Muscle layer of colon (tissue), 2 donors: ENCODE measurements around the gene RASSF7.

Experiments
- H3K27ac ChIP-seq: one replicate; pipeline ENCODE4 v1.7.0; 2013; ENCODE audit warnings: low read depth, mild to moderate bottlenecking, low read length, moderate library complexity
- H3K27me3 ChIP-seq, 2 donors: one replicate each; pipeline ENCODE4 v1.7.0; 2013; ENCODE audit warnings: low read length in 2 of 2, mild to moderate bottlenecking in 2 of 2; ENCODE audit not compliant: insufficient read depth in 2 of 2, control insufficient read depth in 1 of 2
- H3K36me3 ChIP-seq: one replicate; pipeline ENCODE4 v1.7.0; 2013; ENCODE audit warnings: mild to moderate bottlenecking, low read length; ENCODE audit not compliant: insufficient read depth
- H3K4me1 ChIP-seq: one replicate; pipeline ENCODE4 v1.7.0; 2013; ENCODE audit warnings: mild to moderate bottlenecking, low read length; ENCODE audit not compliant: insufficient read depth
- H3K4me3 ChIP-seq, 2 donors: one replicate each; pipeline ENCODE4 v1.7.0; 2013; ENCODE audit warnings: low read length in 2 of 2, low read depth in 1 of 2, mild to moderate bottlenecking in 1 of 2, moderate library complexity in 1 of 2
- H3K9ac ChIP-seq: one replicate; pipeline ENCODE4 v1.7.0; 2013; ENCODE audit warnings: low read length
- H3K9me3 ChIP-seq: one replicate; pipeline ENCODE4 v1.7.0; 2013; ENCODE audit warnings: mild to moderate bottlenecking, low read length
- donor health status: abdominal sarcoma.
- donor health status: Adenocarcinoma of cecum.

Gene RASSF7

GRCh38 chr11:535210-535518 is 25.6 kb upstream of the RASSF7 start:
- Histone ChIP-seq H3K9me3 (no peaks in the 10 kb centered on the region), H3K4me1 (peaks cover 14% of the 10 kb centered on the region), H3K27me3 (peaks cover 11 to 31% of the 10 kb centered on the region in 2 donors), H3K27ac (no peak overlapping the region), H3K4me3 (peak overlapping the region in 1 of 2 donors; percentile 85), H3K36me3 (peaks cover 11% of the 10 kb centered on the region), H3K9ac (no peak overlapping the region)

- Histone ChIP-seq H3K4me3 (peak within 1 kb of the TSS; percentile 67 to 85), H3K9ac (peak within 1 kb of the TSS; percentile 53), H3K27me3 (peaks cover 11 to 33% of the 10 kb centered on the region in 2 donors), H3K4me1 (peaks cover 14% of the 10 kb centered on the region), H3K27ac (peak within 1 kb of the TSS; percentile 80), H3K9me3 (no peaks in the 10 kb centered on the region), H3K36me3 (peaks cover 11% of the 10 kb centered on the region)
Observed at GRCh38 chr11:535519-536454, 25.0 kb upstream of the RASSF7 start, which contains the start of gene HRAS. TSS of gene HRAS (minus strand) at chr11:535576.

DNA sequence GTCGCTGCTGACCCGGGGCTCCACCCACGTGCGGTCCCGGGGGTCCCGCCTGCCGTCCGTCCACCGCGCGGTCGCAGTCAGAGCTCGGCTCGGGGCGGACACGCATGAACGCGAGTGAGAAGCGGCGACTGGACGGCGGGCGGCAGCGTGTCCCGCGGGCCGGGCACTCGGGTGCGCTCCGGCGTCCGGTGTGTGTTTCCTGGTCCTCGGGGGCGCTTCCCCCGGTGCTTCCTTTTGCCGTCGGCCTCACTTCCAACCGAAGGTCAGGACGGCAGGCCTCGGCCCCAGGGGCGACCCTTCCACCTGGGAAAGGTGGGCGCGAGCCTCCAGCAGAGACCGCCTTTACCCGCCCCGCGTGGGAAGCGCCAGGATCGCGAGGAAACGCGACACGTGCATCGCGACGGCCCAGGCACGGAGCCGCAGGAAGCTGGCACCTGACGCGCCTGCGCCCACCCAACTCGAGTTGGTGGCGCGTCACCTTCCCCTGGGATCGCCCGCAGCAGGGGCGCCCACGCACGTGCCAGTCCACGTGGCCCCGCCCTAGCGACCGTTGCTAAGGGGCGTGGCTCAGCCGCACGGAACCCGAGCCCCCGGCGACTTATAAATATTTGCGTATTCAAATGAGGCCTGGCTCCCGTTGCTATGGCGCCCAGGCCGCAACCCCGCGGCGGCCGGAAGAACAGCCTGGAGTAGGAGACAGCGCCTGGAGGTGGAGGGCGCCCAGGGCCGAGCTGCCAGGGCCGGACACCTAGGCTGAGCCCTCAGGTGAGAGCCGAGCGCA is 23.7 kb upstream of the RASSF7 start, which contains the start of gene LRRC56:
Gene LRRC56, plus strand, starts transcription at position 687 of the 781 bp plus-strand sequence. CDS start 3,158 bp downstream, outside the sequence.
- H3K27me3 ChIP-seq: peaks cover 11 to 33% of the 10 kb centered on the region in 2 donors
- H3K9ac ChIP-seq: no peak within 1 kb of the TSS
- H3K36me3 ChIP-seq: peaks cover 9% of the 10 kb centered on the region
- H3K4me1 ChIP-seq: peaks cover 14% of the 10 kb centered on the region
- peak within 1 kb of the TSS; percentile 2 to 53 for H3K4me3 ChIP-seq
- no peak within 1 kb of the TSS for H3K27ac ChIP-seq
- H3K9me3 ChIP-seq: no peaks in the 10 kb centered on the region

DNA sequence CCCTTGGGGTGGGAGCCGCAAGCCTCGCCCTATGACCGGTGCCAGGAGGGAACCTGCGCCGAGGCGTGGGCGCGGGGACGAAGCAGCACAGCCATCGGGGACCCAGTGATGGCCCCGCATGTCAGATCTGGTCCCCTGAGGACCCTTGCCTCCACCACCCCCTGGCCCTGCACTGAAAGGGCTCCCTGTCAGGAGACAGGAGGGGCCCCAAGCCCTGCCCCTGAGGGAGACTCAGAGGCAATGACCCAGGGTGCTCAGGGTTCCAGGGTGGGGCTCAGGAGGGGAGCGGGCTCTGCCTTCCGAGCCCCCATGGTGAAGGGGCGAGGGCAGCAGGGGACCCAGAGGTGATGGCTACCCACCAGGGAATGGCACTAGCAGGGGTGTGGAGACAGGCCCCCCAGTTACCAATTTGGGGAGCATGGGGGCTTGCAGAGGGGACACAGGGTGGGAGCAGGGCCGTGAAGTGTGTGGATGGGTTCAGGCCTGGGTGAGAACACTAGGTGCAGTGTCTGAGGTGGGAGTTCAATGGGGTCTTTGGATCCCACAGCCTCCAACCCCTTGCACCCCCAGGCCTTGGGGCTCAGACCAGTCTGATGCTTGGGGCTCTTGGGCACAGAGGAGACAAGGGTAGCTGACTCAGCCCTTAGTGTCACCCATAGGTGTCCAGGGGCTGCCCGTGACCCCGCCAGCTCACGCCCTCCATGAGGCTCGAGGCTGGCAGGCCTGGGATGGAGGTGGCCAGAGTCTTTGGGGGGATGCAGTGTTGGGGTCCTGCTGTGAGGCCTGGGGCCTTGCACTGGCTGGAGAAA is 22.9 kb upstream of the RASSF7 start:
- no peak overlapping the region for H3K4me3 ChIP-seq
- H3K27me3 ChIP-seq: peaks cover 11 to 33% of the 10 kb centered on the region in 2 donors
- no peak overlapping the region for H3K9ac ChIP-seq
- H3K36me3 ChIP-seq: peaks cover under 1% of the 10 kb centered on the region
- no peak overlapping the region for H3K27ac ChIP-seq
- no peaks in the 10 kb centered on the region for H3K9me3 ChIP-seq
- H3K4me1 ChIP-seq: peaks cover 14% of the 10 kb centered on the region

DNA sequence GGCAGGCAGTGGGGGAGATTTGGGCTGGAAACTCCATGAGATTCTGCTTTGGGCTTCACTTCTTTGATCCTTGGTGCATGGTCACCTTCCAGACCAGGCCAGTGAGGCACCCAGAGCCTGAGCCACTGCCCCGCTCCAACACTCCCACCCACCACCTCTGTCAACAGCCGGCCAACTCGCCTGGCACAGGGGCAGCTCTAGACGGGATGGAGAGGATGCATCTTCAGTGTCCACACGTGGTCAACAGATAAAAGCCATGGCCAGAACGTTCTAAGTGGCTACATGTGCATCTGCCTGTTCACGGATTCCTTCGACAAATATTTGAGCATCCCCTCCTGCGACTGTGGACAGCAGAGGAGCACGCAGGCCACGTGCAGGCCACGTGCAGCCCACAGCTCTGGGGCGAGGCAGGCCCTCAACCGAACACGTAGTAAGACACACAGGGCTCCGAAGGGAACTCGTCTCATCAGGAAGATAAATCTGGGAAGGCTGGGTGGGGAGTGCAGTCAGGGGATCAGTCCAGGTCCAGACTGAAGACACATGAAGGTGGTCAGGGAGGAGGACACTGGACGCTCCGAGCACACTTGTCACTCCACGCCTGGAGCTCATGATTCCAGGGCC is 22.2 kb upstream of the RASSF7 start:
- no peaks in the 10 kb centered on the region for H3K9me3 ChIP-seq
- peaks cover 14% of the 10 kb centered on the region for H3K4me1 ChIP-seq
- no peak overlapping the region for H3K9ac ChIP-seq
- H3K27ac ChIP-seq: no peak overlapping the region
- H3K36me3 ChIP-seq: no peaks in the 10 kb centered on the region
- H3K4me3 ChIP-seq: no peak overlapping the region
- peaks cover 11 to 33% of the 10 kb centered on the region in 2 donors for H3K27me3 ChIP-seq

DNA sequence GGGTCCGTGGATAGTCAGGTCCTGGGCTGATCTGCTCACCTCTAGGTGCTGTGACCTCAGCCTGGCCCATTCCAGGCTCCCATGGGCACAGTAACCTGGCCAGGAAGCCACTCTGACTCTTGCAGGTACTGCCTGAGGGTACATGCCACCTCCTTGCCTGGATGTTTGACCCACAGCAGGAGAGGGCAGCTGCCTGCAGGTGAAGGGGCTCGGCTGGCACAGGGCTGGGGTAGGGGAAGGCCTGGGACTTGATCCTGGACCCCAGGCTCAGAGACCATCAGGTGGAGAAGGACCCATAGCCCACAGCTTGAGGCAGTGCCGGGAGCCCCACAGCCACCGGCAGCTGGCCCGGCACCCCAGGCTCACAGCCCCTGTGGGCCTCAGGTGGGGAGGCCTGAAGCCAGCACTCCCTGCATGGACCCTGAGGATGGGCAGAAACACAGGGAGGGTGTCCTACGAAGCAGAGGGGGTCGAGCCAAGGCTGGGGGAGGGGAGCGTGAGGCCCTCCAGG is 20.7 kb upstream of the RASSF7 start:
- Histone ChIP-seq H3K27ac (no peak overlapping the region), H3K27me3 (peaks cover 11 to 33% of the 10 kb centered on the region in 2 donors), H3K4me1 (peaks cover 8% of the 10 kb centered on the region), H3K9ac (no peak overlapping the region), H3K36me3 (no peaks in the 10 kb centered on the region), H3K9me3 (no peaks in the 10 kb centered on the region), H3K4me3 (no peak overlapping the region)

GRCh38 chr11:540583-541432 is 20.0 kb upstream of the RASSF7 start:
- no peaks in the 10 kb centered on the region for H3K36me3 ChIP-seq
- peaks cover 8% of the 10 kb centered on the region for H3K4me1 ChIP-seq
- no peak overlapping the region for H3K27ac ChIP-seq
- H3K27me3 ChIP-seq: peaks cover 11 to 33% of the 10 kb centered on the region in 2 donors
- H3K9ac ChIP-seq: no peak overlapping the region
- no peak overlapping the region for H3K4me3 ChIP-seq
- no peaks in the 10 kb centered on the region for H3K9me3 ChIP-seq

DNA sequence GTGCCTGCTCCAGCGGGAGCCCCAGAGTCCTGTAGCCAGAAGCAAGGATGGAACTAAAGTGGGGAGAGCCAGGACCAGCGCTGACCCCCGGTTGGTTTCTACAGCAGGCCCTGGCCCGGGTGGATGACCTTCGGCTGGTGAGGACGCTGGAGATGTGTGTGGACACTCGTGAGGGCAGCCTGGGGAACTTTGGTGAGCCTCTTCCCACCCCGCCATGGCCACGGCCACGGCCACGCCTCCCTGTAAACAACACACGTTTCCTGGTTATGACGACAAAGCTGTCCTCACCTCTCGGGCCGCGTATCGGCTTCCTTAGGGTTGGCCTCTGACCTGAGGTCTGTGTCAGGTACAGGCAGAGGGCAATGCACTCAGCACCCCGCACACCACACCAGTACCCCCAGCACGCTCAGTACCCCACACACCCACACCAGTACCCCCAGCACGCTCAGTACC is 19.3 kb upstream of the RASSF7 start:
- Histone ChIP-seq H3K4me1 (peaks cover 8% of the 10 kb centered on the region), H3K36me3 (no peaks in the 10 kb centered on the region), H3K27me3 (peaks cover 11 to 27% of the 10 kb centered on the region in 2 donors), H3K9me3 (no peaks in the 10 kb centered on the region), H3K4me3 (no peak overlapping the region), H3K27ac (no peak overlapping the region), H3K9ac (no peak overlapping the region)

- no peak overlapping the region for H3K9ac ChIP-seq
- no peaks in the 10 kb centered on the region for H3K36me3 ChIP-seq
- H3K4me1 ChIP-seq: no peaks in the 10 kb centered on the region
- H3K27ac ChIP-seq: no peak overlapping the region
- H3K27me3 ChIP-seq: peaks cover 0 to 5% of the 10 kb centered on the region in 2 donors
- no peaks in the 10 kb centered on the region for H3K9me3 ChIP-seq
- no peak overlapping the region for H3K4me3 ChIP-seq
Observed at GRCh38 chr11:544817-545166, 16.0 kb upstream of the RASSF7 start.

DNA sequence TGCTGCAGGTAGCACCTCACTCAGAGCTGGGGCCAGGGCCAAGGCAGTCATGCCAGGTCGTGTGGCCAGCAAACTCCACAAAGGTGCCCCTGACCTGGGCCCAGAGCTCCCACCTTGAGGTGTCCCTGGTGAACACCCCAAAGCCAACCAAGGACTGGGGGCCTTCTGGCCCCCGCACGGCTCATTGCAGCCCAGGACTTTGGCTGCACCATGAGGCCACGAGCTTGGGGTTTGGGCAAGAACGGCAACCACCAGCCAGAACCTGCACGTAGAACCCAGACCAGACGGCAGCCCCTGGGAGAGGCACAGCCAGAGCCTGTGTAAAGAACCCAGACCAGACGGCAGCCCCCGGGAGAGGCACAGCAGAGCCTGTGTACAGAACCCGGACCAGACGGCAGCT is 15.6 kb upstream of the RASSF7 start:
- no peak overlapping the region for H3K27ac ChIP-seq
- H3K9ac ChIP-seq: no peak overlapping the region
- H3K4me3 ChIP-seq: no peak overlapping the region
- no peaks in the 10 kb centered on the region for H3K9me3 ChIP-seq
- H3K27me3 ChIP-seq: peaks cover 0 to 1% of the 10 kb centered on the region in 2 donors
- no peaks in the 10 kb centered on the region for H3K36me3 ChIP-seq
- H3K4me1 ChIP-seq: no peaks in the 10 kb centered on the region
